ENCODE data around the gene TOP2A.
A peak's percentile ranks its signal among the peaks of the same experiment; 100 is the strongest.
"Not testable (repeated sequence)": the region's sequence is repeated elsewhere in the genome, so short reads cannot be mapped to it uniquely, and the experiment has no call there.

Gene TOP2A

GRCh38 chr17:40382251-40382650, 35.4 kb downstream of the TOP2A start:
- no peak for TF ChIP-seq ELF4 (IDR thresholded peaks at IDR 0.05)
- TF ChIP-seq L3MBTL2 (conservative IDR thresholded peaks at IDR 0.05), result no peak
- TF ChIP-seq ZNF384 (IDR thresholded peaks at IDR 0.05), result no peak
- TF ChIP-seq NFRKB (IDR thresholded peaks at IDR 0.05), result no peak
- TF ChIP-seq SUZ12 (IDR thresholded peaks at IDR 0.05), result no peak
- no peak for TF ChIP-seq FOXK2 (IDR thresholded peaks at IDR 0.05)
- no peak for TF ChIP-seq LEF1 (IDR thresholded peaks at IDR 0.05; ENCODE audit: borderline replicate concordance)
- no peak for TF ChIP-seq BHLHE40 (IDR thresholded peaks at IDR 0.05; ENCODE audit: borderline replicate concordance)
- no peak for TF ChIP-seq TARDBP (IDR thresholded peaks at IDR 0.05)
- no peak for TF ChIP-seq FOXA1 (IDR thresholded peaks at IDR 0.05)
- no peak for TF ChIP-seq CTBP1 (IDR thresholded peaks at IDR 0.05; ENCODE audit: borderline replicate concordance)
- no peak for TF ChIP-seq FOXM1 (IDR thresholded peaks at IDR 0.05; ENCODE audit: borderline replicate concordance)
- TF ChIP-seq PKNOX1 (IDR thresholded peaks at IDR 0.05), result no peak
- no peak for TF ChIP-seq HDGF (IDR thresholded peaks at IDR 0.05; ENCODE audit: borderline replicate concordance)
- no peak for TF ChIP-seq ARNT (IDR thresholded peaks at IDR 0.05)
- TF ChIP-seq SP1 (IDR thresholded peaks at IDR 0.05), result no peak
- ChIA-PET POLR2A (interaction anchor here (1.5 to 2.4 kb wide), 2 partner anchors 11 to 35 kb away, joined by 3 to 10 read pairs; partner anchors contain the start of gene TOP2A), CTCF (interaction anchor here (0.7 kb wide), 1 partner anchor 17 kb away, joined by 3 read pairs; no protein-coding TSS in a partner anchor)
- DNase-seq (ENCODE audit: extremely low spot score), result no peak

DNA sequence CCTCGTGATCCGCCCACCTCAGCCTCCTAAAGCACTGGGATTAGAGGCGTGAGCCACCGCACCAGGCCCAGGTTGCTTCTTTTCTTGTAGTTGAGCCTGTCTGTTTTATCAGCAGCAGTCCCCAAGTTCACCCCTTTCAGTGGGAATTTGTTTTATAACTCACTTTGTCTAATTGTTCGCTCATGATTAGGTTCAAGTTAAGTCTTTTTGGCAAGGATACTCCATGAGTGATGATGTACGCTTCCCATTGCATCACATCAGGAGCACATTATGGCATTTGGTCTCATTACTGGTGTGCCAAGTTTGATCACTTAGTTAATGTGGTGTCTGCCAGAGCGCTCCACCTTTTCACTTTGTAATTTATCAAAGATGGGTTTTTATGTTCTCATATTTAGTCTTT, 38.7 kb downstream of the TOP2A start:
- DNase-seq (ENCODE audit: extremely low spot score), result no peak
- ChIA-PET CTCF (no interaction called here), POLR2A (no interaction called here)
- no peak for TF ChIP-seq ELF4 (IDR thresholded peaks at IDR 0.05)
- no peak for TF ChIP-seq L3MBTL2 (conservative IDR thresholded peaks at IDR 0.05)
- TF ChIP-seq TARDBP (IDR thresholded peaks at IDR 0.05), result no peak
- TF ChIP-seq ARNT (IDR thresholded peaks at IDR 0.05), result no peak
- TF ChIP-seq FOXA1 (IDR thresholded peaks at IDR 0.05), result no peak
- no peak for TF ChIP-seq FOXM1 (IDR thresholded peaks at IDR 0.05; ENCODE audit: borderline replicate concordance)
- no peak for TF ChIP-seq SP1 (IDR thresholded peaks at IDR 0.05)
- TF ChIP-seq ZNF384 (IDR thresholded peaks at IDR 0.05), result no peak
- no peak for TF ChIP-seq FOXK2 (IDR thresholded peaks at IDR 0.05)
- TF ChIP-seq HDGF (IDR thresholded peaks at IDR 0.05; ENCODE audit: borderline replicate concordance), result no peak
- no peak for TF ChIP-seq NFRKB (IDR thresholded peaks at IDR 0.05)
- no peak for TF ChIP-seq CTBP1 (IDR thresholded peaks at IDR 0.05; ENCODE audit: borderline replicate concordance)

- ChIA-PET POLR2A (no interaction called here), CTCF (no interaction called here)
- TF ChIP-seq FOXK2 (IDR thresholded peaks at IDR 0.05) (no peak), ZNF384 (IDR thresholded peaks at IDR 0.05) (no peak), ELF4 (IDR thresholded peaks at IDR 0.05) (no peak), FOXM1 (IDR thresholded peaks at IDR 0.05; ENCODE audit: borderline replicate concordance) (no peak), TARDBP (IDR thresholded peaks at IDR 0.05) (no peak), L3MBTL2 (conservative IDR thresholded peaks at IDR 0.05) (no peak), LEF1 (IDR thresholded peaks at IDR 0.05; ENCODE audit: borderline replicate concordance) (no peak), SUZ12 (IDR thresholded peaks at IDR 0.05) (no peak), FOXA1 (IDR thresholded peaks at IDR 0.05) (no peak)
- DNase-seq (ENCODE audit: extremely low spot score), result no peak
Observed at GRCh38 chr17:40377832-40378231, 39.9 kb downstream of the TOP2A start.

GRCh38 chr17:40376541-40376940, 41.2 kb downstream of the TOP2A start:
- not testable (repeated sequence) for DNase-seq (ENCODE audit: extremely low spot score)
- POLR2A ChIA-PET, result interaction anchor here (0.9 to 2.4 kb wide), 2 partner anchors 14 to 41 kb away, joined by 3 to 8 read pairs; partner anchors contain the start of gene TOP2A
- CTCF ChIA-PET, result interaction anchor here (0.7 to 0.8 kb wide), 2 partner anchors 157 to 160 kb away, joined by 3 read pairs; no protein-coding TSS in a partner anchor

DNA sequence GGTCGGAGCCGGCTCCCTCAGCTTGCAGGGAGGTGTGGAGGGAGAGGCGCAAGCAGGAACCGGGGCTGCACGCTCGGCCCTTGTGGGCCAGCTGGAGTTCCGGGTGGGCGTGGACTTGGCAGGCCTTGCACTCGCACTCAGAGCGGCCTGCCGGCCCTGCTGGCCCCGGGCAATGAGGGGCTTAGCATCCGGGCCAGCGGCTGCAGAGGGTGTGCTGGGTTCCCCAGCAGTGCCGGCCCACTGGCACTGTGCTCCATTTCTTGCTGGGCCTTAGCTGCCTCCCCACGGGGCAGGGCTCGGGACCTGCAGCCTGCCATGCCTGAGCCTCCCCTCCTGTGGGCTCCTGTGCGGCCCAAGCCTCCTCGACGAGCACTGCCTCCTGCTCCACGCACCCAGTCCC, 41.9 kb downstream of the TOP2A start:
- not testable (repeated sequence) for DNase-seq (ENCODE audit: extremely low spot score)
- POLR2A ChIA-PET, result interaction anchor here (1.3 to 2.4 kb wide), 2 partner anchors 13 to 42 kb away, joined by 8 read pairs; partner anchors contain the start of gene TOP2A
- CTCF ChIA-PET, result interaction anchor here (0.7 kb wide), 1 partner anchor 160 kb away, joined by 3 read pairs; no protein-coding TSS in a partner anchor

DNA sequence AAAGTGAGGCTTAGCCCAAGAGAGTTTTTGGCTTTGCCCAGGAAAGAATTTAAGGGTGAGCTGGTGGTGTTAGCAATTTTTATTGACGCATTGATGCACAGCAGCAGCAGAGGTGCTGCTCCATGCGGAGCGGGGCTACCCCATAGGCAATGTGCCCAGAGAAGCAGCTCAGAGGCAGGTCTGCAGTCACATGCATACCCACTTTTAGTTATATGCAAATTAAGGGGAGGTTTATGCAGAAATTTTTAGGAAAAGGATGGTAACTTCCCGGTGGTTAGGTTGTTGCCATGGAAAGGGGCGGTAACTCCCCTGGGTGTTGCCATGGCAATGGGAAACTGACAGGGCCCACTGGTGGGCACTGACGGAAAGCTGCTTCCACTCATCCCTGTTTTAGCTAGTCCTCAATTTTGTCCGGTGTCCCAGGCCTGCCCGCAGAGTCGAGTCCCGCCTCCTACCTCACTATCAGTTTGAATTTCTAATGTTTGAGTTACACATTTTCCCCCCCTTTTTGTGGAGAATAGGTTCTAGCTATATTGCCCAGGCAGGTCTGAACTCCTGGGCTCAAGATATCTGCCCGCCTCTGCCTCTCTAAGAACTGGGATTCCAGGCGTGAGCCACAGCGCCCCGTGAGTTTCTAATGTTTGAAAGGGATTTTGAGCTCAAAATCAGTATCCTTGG, 42.7 kb downstream of the TOP2A start:
- TF ChIP-seq SP1 (IDR thresholded peaks at IDR 0.05) (no peak), LEF1 (IDR thresholded peaks at IDR 0.05; ENCODE audit: borderline replicate concordance) (no peak), ZNF384 (IDR thresholded peaks at IDR 0.05) (no peak), PKNOX1 (IDR thresholded peaks at IDR 0.05) (0 out of 2 replicates have a peak, but pooled peaks have one; percentile 36), HDGF (IDR thresholded peaks at IDR 0.05; ENCODE audit: borderline replicate concordance) (no peak), TARDBP (IDR thresholded peaks at IDR 0.05) (no peak)
- POLR2A ChIA-PET, result interaction anchor here (1.3 to 2.4 kb wide), 2 partner anchors 13 to 43 kb away, joined by 8 read pairs; partner anchors contain the start of gene TOP2A
- CTCF ChIA-PET, result interaction anchor here (0.6 to 0.8 kb wide), 2 partner anchors 101 to 185 kb away, joined by 3 to 6 read pairs; no protein-coding TSS in a partner anchor
- no peak for DNase-seq (ENCODE audit: extremely low spot score)

GRCh38 chr17:40373999-40374398, 43.7 kb downstream of the TOP2A start:
- DNase-seq (ENCODE audit: extremely low spot score), result no peak

More at GRCh38 chr17:40373999-40374398, 43.7 kb downstream of the TOP2A start:
- TF ChIP-seq SP1 (IDR thresholded peaks at IDR 0.05), result no peak
- no peak for TF ChIP-seq ARNT (IDR thresholded peaks at IDR 0.05)
- TF ChIP-seq ELF4 (IDR thresholded peaks at IDR 0.05), result no peak
- no peak for TF ChIP-seq FOXM1 (IDR thresholded peaks at IDR 0.05; ENCODE audit: borderline replicate concordance)
- no peak for TF ChIP-seq CTBP1 (IDR thresholded peaks at IDR 0.05; ENCODE audit: borderline replicate concordance)
- no peak for TF ChIP-seq ZNF384 (IDR thresholded peaks at IDR 0.05)
- TF ChIP-seq HDGF (IDR thresholded peaks at IDR 0.05; ENCODE audit: borderline replicate concordance), result no peak
- TF ChIP-seq NFRKB (IDR thresholded peaks at IDR 0.05), result no peak
- no peak for TF ChIP-seq FOXA1 (IDR thresholded peaks at IDR 0.05)
- no peak for TF ChIP-seq LEF1 (IDR thresholded peaks at IDR 0.05; ENCODE audit: borderline replicate concordance)
- TF ChIP-seq TARDBP (IDR thresholded peaks at IDR 0.05), result no peak
- POLR2A ChIA-PET, result interaction anchor here (1.2 kb wide), 1 partner anchor 44 kb away, joined by 4 read pairs; the partner anchor contains the start of gene TOP2A
- CTCF ChIA-PET, result no interaction called here

Data from HEK293T (cell line).